ENCODE results near the gene INPP5F. TPM values are rescaled to one million over a fixed set of nuclear protein-coding genes. Genes with fewer than 3 reads are reported as not detected.

The INPP5F gene
- polyA plus RNA-seq, 1 of the 3 experiments (the other 2 are of a cell fraction), result 7.8 TPM

DNA sequence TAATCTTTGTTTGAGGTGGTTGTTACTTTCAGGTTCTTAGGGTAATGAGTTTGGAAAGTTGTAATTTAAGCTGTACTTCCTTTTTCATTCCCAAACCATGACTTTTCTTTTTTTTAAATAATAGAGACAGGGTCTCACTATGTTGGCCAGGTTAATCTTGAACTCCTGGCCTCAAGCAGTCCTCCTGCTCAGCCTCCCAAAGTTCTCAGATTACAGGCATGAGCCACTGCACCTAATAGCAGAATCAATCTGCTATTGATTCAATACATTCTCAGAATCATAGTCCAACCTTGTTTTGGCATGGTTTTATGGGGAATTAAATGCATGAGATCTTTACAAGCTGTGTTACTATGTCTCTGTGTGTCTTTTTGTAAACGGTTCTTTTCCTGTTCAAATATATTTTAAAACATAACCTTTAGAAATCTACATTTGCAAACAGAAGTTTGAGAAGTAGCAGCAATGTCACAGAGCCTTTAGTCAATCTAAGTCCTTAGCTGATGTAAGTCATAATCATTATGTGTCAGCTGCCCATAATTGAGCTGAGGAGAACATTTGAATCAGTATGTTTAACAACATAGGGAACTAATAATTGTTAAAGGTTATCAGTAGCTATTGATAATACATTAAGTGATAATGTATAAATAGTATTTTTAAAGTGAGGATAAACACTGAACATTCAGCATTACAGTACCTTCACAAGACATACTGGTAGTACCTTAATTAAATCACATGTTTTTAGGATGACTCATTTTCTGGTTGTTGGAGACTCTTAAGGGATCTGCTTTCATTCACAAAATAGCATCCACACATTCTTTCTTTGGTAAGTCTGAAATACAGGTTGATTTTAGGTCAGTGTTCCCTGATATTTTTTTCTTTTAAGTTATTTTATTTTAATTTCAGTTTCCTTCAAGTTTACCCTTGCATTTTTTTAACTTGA is 8.8 kb downstream of the INPP5F start (continued):
- no peak for TF ChIP-seq REST (IDR thresholded peaks at IDR 0.05; ENCODE audit: low read depth, low read length)
- TF ChIP-seq FOSL2 (IDR thresholded peaks at IDR 0.05; ENCODE audit: borderline replicate concordance, low read depth), result peak; percentile 71; the same call in 1 of the 2 replicates

DNA sequence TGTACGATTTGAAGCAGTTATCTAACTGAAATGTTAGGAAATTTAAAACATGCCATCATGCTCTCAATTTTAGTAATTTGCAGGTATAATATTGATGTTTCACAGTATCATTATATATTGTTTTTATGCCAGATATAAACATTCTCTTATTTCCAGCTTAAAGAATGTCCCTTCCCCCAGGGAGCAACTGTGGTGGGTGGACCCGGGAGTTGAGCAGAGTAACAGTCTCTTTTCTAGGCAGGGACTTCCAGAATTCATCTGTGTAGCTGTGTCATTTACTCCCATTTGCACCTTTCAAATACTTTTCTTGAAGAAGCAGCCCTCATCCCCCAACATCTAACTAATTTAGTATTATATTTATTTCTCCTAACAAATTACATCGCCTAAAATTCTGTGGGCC is 9.6 kb downstream of the INPP5F start:
- ChIA-PET POLR2A (no interaction called here), CTCF (interaction anchor here (0.6 to 4.5 kb wide), 5 partner anchors 9 to 192 kb away, joined by 3 to 16 read pairs (median 4); partner anchors contain the start of gene INPP5F)
- Histone ChIP-seq H3K9me2 (no peaks in the 10 kb centered on the region), H3K9me3 (no peaks in the 10 kb centered on the region), H3F3A (replicated peaks; ENCODE audit: insufficient read depth) (peaks cover 36% of the 10 kb centered on the region), H3K4me1 (ENCODE audit: control insufficient read depth in 1 of 2, insufficient read depth in 2 of 2, low read depth in 1 of 2, low read length in 1 of 2) (peaks cover 3 to 46% of the 10 kb centered on the region in 2 experiments; a peak in 3 of 4 replicates), H3K27ac (ENCODE audit: low read depth in 2 of 2, low read length in 1 of 2) (peak overlapping the region; percentile 14 to 58; a peak in 2 of 4 replicates), H4K20me1 (ENCODE audit: insufficient read depth) (no peaks in the 10 kb centered on the region), H3K9ac (no peak overlapping the region), H2AFZ (ENCODE audit: low read depth) (no peak overlapping the region), H3K4me3 (ENCODE audit: low read depth in 2 of 2, low read length in 1 of 2) (no peak overlapping the region), H3K4me2 (peak overlapping the region; percentile 8; the same call in 1 of the 2 replicates), H3K27me3 (ENCODE audit: insufficient read depth) (no peaks in the 10 kb centered on the region), H3K36me3 (replicated peaks in 1 of 2; ENCODE audit: control insufficient read depth in 1 of 2, insufficient read depth in 2 of 2, low read length in 1 of 2) (peaks cover 0 to under 1% of the 10 kb centered on the region in 2 experiments), H3K79me2 (ENCODE audit: insufficient read depth) (peaks cover 83% of the 10 kb centered on the region)
- no peak for DNase-seq
- WGBS (ENCODE audit: low lambda C conversion rate), result 74% methylated on average over 3 of the region's 3 CpGs
- TF ChIP-seq CHD2 (IDR thresholded peaks at IDR 0.05; ENCODE audit: low read length, partially characterized antibody) (no peak), ELF1 (IDR thresholded peaks at IDR 0.05) (no peak), FOXJ3 (CRISPR knock-in tag; IDR thresholded peaks at IDR 0.05) (no peak), MXI1 (IDR thresholded peaks at IDR 0.05; ENCODE audit: low read depth, low read length) (no peak), REST (IDR thresholded peaks at IDR 0.05; ENCODE audit: low read depth, low read length) (no peak), TCF12 (IDR thresholded peaks at IDR 0.05) (no peak), RCOR1 (IDR thresholded peaks at IDR 0.05; ENCODE audit: low read length) (no peak), USF1 (IDR thresholded peaks at IDR 0.05; ENCODE audit: borderline replicate concordance, low read depth) (no peak), RXRA (IDR thresholded peaks at IDR 0.05; ENCODE audit: borderline replicate concordance, low read depth) (no peak), USF2 (IDR thresholded peaks at IDR 0.05; ENCODE audit: borderline replicate concordance, low read depth, low read length) (no peak), TEAD4 (IDR thresholded peaks at IDR 0.05; ENCODE audit: borderline replicate concordance, insufficient read depth) (no peak), NFIC (IDR thresholded peaks at IDR 0.05; ENCODE audit: borderline replicate concordance) (no peak), IRF3 (IDR thresholded peaks at IDR 0.05; ENCODE audit: low read depth, low read length) (no peak), FOSL2 (IDR thresholded peaks at IDR 0.05; ENCODE audit: borderline replicate concordance, low read depth) (no peak), NRF1 (IDR thresholded peaks at IDR 0.05; ENCODE audit: low read depth, low read length) (no peak), GABPA (IDR thresholded peaks at IDR 0.05; ENCODE audit: low read depth) (no peak), MAX (IDR thresholded peaks at IDR 0.05; ENCODE audit: low read depth) (no peak), JUND (IDR thresholded peaks at IDR 0.05) (no peak), EP300 (IDR thresholded peaks at IDR 0.05; ENCODE audit: borderline replicate concordance in 1 of 2, low read depth in 1 of 2, low read length in 1 of 2) (no peak)

Measured in SK-N-SH (cell line).